ENCODE results near the gene NAP1L4. TPM values are rescaled to one million over a fixed set of nuclear protein-coding genes. Genes with fewer than 3 reads are reported as not detected.

Gene NAP1L4
- total RNA-seq, 2 donors from 2014 or later, result 45.9 to 57.7 TPM

GRCh38 chr11:3018596-3018995 lies 26.5 kb upstream of the NAP1L4 start:
- TF ChIP-seq, protein P1, sequence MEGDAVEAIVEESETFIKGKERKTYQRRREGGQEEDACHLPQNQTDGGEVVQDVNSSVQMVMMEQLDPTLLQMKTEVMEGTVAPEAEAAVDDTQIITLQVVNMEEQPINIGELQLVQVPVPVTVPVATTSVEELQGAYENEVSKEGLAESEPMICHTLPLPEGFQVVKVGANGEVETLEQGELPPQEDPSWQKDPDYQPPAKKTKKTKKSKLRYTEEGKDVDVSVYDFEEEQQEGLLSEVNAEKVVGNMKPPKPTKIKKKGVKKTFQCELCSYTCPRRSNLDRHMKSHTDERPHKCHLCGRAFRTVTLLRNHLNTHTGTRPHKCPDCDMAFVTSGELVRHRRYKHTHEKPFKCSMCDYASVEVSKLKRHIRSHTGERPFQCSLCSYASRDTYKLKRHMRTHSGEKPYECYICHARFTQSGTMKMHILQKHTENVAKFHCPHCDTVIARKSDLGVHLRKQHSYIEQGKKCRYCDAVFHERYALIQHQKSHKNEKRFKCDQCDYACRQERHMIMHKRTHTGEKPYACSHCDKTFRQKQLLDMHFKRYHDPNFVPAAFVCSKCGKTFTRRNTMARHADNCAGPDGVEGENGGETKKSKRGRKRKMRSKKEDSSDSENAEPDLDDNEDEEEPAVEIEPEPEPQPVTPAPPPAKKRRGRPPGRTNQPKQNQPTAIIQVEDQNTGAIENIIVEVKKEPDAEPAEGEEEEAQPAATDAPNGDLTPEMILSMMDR (IDR thresholded peaks at IDR 0.05), result no peak
- TF ChIP-seq POLR2A (IDR thresholded peaks at IDR 0.05), result no peak
- DNase-seq (no peak), ATAC-seq (no peak)
- 69% methylated on average over 5 of the region's 5 CpGs; no CpG with 5 or more reads in 1 of the 2 donors for WGBS, 2 donors
- Histone ChIP-seq H3K4me3 (no peak overlapping the region), H3K36me3 (replicated peaks in 1 of 2; ENCODE audit: insufficient read depth in 1 of 2, low read depth in 2 of 2) (peaks cover 0 to 19% of the 10 kb centered on the region in 2 donors), H3K4me1 (peaks cover 10% of the 10 kb centered on the region), H3K27me3 (no peaks in the 10 kb centered on the region), H3K27ac (no peak overlapping the region), H3K9me3 (no peaks in the 10 kb centered on the region)
- intact Hi-C loops (cut with DNase I), result no loop called here

DNA sequence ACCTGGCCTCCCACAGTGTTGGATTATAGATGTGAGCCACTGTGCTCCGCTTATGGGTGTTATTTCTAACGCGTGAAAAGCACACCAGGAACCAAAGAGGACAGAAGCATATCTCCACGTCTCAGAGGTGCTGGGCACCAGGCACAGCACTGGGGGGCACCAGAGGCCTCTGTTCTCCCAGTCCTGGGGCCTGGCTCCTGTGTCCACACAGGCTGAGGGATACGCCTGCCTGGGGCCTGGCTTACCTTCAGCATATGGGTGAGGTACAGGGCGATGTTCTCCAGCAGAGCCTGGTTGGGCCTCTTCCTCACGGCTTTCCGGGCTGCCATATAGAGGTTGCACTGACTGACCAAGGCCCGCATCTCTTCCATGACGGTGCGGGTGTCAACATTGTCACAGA lies 24.7 kb upstream of the NAP1L4 start:
- DNase-seq, result no peak
- TF ChIP-seq POLR2A (IDR thresholded peaks at IDR 0.05), result no peak
- TF ChIP-seq, protein P1 (IDR thresholded peaks at IDR 0.05), result no peak
- Histone ChIP-seq H3K4me3 (no peak overlapping the region), H3K36me3 (replicated peaks in 1 of 2; ENCODE audit: insufficient read depth in 1 of 2, low read depth in 2 of 2) (peaks cover 0 to 24% of the 10 kb centered on the region in 2 donors), H3K4me1 (peaks cover 10% of the 10 kb centered on the region), H3K27me3 (no peaks in the 10 kb centered on the region), H3K9me3 (no peaks in the 10 kb centered on the region), H3K27ac (no peak overlapping the region)
- 87 to 91% methylated on average over 4 to 11 of the region's 11 CpGs for WGBS, 2 donors
- ATAC-seq, result no peak
- intact Hi-C loops (cut with DNase I), result no loop called here

- TF ChIP-seq, protein P1 (IDR thresholded peaks at IDR 0.05), result no peak
- TF ChIP-seq POLR2A (IDR thresholded peaks at IDR 0.05), result no peak
- Histone ChIP-seq H3K9me3 (no peaks in the 10 kb centered on the region), H3K4me1 (peaks cover 3% of the 10 kb centered on the region), H3K4me3 (no peak overlapping the region), H3K36me3 (replicated peaks in 1 of 2; ENCODE audit: insufficient read depth in 1 of 2, low read depth in 2 of 2) (peaks cover 0 to 26% of the 10 kb centered on the region in 2 donors), H3K27me3 (no peaks in the 10 kb centered on the region), H3K27ac (no peak overlapping the region)
- WGBS, 2 donors, result 82 to 86% methylated on average over 10 of the region's 10 CpGs
- intact Hi-C loops (cut with DNase I), result no loop called here
- ATAC-seq (no peak), DNase-seq (no peak)
Observed at GRCh38 chr11:3015796-3016195, 23.7 kb upstream of the NAP1L4 start.

DNA sequence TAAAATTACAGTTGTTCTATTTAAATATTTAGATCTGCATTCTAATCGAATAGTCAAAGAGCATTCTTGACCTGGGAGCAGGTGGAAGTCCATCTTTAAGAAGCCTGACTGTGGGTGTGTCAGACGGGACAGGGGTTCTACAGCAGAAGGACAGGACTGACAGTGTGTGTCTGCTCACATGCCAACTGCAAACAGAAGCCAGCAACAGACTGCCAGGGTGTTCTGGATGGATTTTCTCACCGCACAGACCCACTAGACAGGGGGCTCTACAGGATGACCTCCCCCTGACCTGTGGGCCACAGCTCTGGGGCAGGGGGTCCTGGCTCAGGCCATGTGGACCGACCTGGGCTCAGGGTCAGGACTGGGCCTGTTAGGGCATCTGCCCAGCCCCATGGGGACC lies 22.8 kb upstream of the NAP1L4 start:
- Histone ChIP-seq H3K27ac (no peak overlapping the region), H3K4me1 (no peaks in the 10 kb centered on the region), H3K36me3 (replicated peaks in 1 of 2; ENCODE audit: insufficient read depth in 1 of 2, low read depth in 2 of 2) (peaks cover 0 to 31% of the 10 kb centered on the region in 2 donors), H3K27me3 (no peaks in the 10 kb centered on the region), H3K9me3 (no peaks in the 10 kb centered on the region), H3K4me3 (no peak overlapping the region)
- ATAC-seq (no peak), DNase-seq (no peak)
- TF ChIP-seq POLR2A (IDR thresholded peaks at IDR 0.05), result no peak
- TF ChIP-seq, protein P1 (IDR thresholded peaks at IDR 0.05), result no peak
- intact Hi-C loops (cut with DNase I), result no loop called here
- 77 to 82% methylated on average over 3 to 4 of the region's 4 CpGs for WGBS, 2 donors
